ENCODE measurements around the gene RFTN1.

- TF ChIP-seq EZH2 (IDR thresholded peaks at IDR 0.05) (peak; percentile 91), CTCF (IDR thresholded peaks at IDR 0.05) (no peak), EZH2phosphoT487 (IDR thresholded peaks at IDR 0.05) (peak; percentile 56)
These were observed at the start of gene RFTN1 for GRCh38 chr3:16513141-16514020.
